ENCODE measurements around the gene DYSF.

GRCh38 chr2:71685941-71686611, 232.7 kb downstream of the DYSF start:
- TF ChIP-seq CTCF (conservative IDR thresholded peaks at IDR 0.05; ENCODE audit: low read length) (no peak), EZH2phosphoT487 (IDR thresholded peaks at IDR 0.05; ENCODE audit: borderline replicate concordance) (no peak)
